Measurements from ENCODE around the gene DVL1. TPM values are rescaled to one million over a fixed set of nuclear protein-coding genes. Genes with fewer than 3 reads are reported as not detected.
A peak's percentile ranks its signal among the peaks of the same experiment; 100 is the strongest.

The DVL1 gene
- total and polyA plus RNA-seq, 12 donors = 64.7 to 153 (median 79.7) TPM

DNA sequence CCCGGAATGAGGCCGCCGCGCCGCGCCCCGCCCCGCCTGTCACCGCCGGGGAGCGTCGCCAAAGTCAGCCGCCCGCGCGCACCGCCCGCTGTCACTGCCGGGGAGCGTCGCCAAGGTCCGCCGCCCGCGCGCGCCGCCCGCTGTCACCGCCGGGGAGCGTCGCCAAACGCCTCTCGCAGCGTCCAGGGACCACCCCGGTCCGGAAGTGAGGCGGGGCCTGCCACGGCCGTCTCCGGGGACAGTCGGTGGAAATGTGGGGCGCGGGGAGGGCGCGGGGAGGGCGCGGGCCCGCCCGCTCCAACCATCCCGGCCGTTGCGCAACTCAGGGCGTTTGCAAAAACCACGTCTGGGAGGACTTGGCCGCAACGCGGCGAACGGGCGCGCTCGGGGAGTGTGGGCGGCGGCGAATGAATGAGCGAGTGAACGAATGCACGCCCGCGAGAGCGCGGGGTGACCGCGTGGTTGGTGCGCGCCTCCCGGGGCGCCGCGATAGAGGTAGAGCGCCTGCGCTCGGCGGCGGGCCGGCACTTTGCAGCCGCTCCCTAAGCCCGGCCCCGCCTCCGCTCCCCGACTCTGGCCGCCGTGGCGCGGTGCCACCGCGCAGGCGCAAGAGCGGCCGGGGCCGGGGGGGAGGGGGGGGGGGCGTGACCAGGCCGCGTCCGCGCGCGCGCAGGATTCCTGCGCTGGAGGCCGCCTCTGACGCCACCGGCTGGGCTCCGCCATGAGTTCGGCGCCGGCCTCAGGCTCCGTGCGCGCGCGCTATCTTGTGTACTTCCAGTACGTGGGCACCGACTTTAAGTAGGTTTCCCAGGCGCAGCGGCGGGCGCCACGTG lies 41.1 kb downstream of the DVL1 start, which contains the start of the genes ACAP3 and PUSL1:
ACAP3 (minus strand) TSS at position 8 of the 833 bp plus-strand sequence. CDS start 115 bp downstream, outside the sequence.
PUSL1 (plus strand) TSS at position 675 of the 833 bp plus-strand sequence; CDS start at position 722, 47 bp downstream.
- peak; percentile 65 to 83 (median 76) for ATAC-seq
- WGBS, 2 donors = 0% methylated on average over 105 to 121 of the region's 131 CpGs

DNA sequence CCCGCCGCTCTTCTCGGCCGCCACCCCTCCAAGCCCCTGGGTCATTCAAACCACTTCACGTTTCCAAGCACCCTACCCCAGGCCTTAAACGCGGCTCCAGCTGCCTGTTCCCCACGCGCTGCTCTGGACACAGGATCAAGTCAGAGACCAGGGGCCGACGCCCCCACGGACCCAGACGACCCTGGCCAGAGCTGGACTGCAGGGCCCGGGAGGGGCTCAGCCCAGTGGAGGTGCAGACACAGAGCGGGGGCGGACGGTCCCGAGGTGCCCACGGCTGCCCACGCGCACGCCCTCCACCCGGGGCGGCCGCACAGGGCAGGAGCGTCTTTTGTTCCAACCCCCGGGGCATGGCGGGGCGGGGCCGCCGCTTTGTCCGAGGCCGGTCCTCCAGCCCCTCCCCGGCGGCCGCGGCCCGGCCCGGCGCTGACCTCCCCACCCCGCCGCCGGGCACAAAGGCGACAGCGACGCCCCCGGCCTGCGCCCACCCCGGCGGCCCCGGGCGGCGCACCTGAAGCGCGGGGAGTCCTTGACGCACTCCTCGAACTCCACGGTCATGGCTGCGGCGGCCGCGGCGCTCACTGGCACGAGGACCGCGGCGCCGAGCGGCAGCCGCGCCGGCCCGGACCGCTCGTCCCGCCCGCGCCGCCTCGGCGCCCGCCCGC lies 41.8 kb downstream of the DVL1 start:
- H3K9me3 ChIP-seq = no peaks in the 10 kb centered on the region
- ATAC-seq = peak in 2 of 8 donors; percentile 0 to 2
- H3K27me3 ChIP-seq = no peaks in the 10 kb centered on the region
- intact Hi-C loops (cut with DNase I) = loop anchor here in 2 of 10 donors (5.0 kb wide), 1 partner anchor 40 kb away; the partner anchor contains the start of gene DVL1 (in 2 of the 2)
- 1% methylated on average over 48 to 83 of the region's 83 CpGs for WGBS, 2 donors
- peaks cover 0 to 28% (median 12%) of the 10 kb centered on the region in 9 donors for H3K36me3 ChIP-seq
- DNase-seq = peak; percentile 48 to 59
- TF ChIP-seq, protein P1, sequence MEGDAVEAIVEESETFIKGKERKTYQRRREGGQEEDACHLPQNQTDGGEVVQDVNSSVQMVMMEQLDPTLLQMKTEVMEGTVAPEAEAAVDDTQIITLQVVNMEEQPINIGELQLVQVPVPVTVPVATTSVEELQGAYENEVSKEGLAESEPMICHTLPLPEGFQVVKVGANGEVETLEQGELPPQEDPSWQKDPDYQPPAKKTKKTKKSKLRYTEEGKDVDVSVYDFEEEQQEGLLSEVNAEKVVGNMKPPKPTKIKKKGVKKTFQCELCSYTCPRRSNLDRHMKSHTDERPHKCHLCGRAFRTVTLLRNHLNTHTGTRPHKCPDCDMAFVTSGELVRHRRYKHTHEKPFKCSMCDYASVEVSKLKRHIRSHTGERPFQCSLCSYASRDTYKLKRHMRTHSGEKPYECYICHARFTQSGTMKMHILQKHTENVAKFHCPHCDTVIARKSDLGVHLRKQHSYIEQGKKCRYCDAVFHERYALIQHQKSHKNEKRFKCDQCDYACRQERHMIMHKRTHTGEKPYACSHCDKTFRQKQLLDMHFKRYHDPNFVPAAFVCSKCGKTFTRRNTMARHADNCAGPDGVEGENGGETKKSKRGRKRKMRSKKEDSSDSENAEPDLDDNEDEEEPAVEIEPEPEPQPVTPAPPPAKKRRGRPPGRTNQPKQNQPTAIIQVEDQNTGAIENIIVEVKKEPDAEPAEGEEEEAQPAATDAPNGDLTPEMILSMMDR (IDR thresholded peaks at IDR 0.05) = no peak
- peak overlapping the region; percentile 47 to 99 (median 82) for H3K4me3 ChIP-seq
- H3K27ac ChIP-seq = peak overlapping the region; percentile 93 to 100 (median 98)
- peaks cover 27 to 54% (median 50%) of the 10 kb centered on the region in 9 donors for H3K4me1 ChIP-seq

More for the DNA sequence above, 41.1 kb downstream of the DVL1 start, which contains the start of the genes ACAP3 and PUSL1:
- H3K36me3 ChIP-seq = peaks cover 0 to 36% (median 18%) of the 10 kb centered on the region in 9 donors
- H3K27ac ChIP-seq = peak within 1 kb of the TSS; percentile 93 to 100 (median 98)
- TF ChIP-seq, protein P1 (IDR thresholded peaks at IDR 0.05) = peak in 5 of 9 donors; percentile 4 to 31 (median 18)
- DNase-seq = peak; percentile 86 to 89
- H3K27me3 ChIP-seq = no peaks in the 10 kb centered on the region
- intact Hi-C loops (cut with DNase I) = loop anchor here in 2 of 10 donors (5.0 kb wide), 1 partner anchor 39 kb away; the partner anchor contains the start of gene DVL1 (in 2 of the 2)
- H3K9me3 ChIP-seq = no peaks in the 10 kb centered on the region
- H3K4me1 ChIP-seq = peaks cover 27 to 54% (median 50%) of the 10 kb centered on the region in 9 donors
- peak within 1 kb of the TSS; percentile 75 to 99 (median 88) for H3K4me3 ChIP-seq

DNA sequence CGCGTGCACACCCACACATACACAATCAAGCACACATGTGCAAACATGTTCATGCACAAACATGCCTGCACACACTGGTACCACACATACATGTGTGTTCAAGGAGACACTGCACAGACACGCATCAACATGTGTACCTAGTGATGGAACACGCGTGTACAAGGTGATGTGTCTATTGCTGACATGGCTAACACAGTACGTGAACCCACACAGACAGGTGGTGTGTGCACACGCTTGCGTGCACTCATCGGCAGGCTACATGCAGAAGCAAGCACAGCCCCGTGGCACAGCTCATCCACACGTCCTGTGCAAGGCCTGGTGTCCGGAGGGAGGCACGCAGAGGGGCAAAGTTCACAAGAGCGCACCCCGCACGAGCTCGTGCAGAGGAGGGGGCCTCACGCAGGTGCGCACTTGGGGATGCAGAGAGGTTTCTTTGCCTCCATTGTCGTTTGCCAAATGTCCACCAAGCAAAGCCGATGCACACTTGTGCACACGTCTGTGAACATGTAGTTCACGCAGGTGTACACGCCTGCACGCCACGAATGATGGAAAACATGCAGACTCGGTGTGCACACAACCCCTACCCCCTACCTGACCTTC lies 42.5 kb downstream of the DVL1 start:
- ATAC-seq (no peak), DNase-seq (no peak)
- peak overlapping the region in 8 of 10 donors; percentile 93 to 100 (median 98) for H3K27ac ChIP-seq
- H3K27me3 ChIP-seq = no peaks in the 10 kb centered on the region
- 34 to 38% methylated on average over 27 of the region's 27 CpGs for WGBS, 2 donors
- TF ChIP-seq, protein P1 (IDR thresholded peaks at IDR 0.05) = no peak
- H3K9me3 ChIP-seq = no peaks in the 10 kb centered on the region
- H3K36me3 ChIP-seq = peaks cover 0 to 22% (median 9%) of the 10 kb centered on the region in 9 donors
- H3K4me3 ChIP-seq = peak overlapping the region; percentile 47 to 99 (median 82)
- H3K4me1 ChIP-seq = peaks cover 27 to 54% (median 50%) of the 10 kb centered on the region in 9 donors
- intact Hi-C loops (cut with DNase I) = loop anchor here in 2 of 10 donors (5.0 kb wide), 1 partner anchor 41 kb away; the partner anchor contains the start of gene DVL1 (in 2 of the 2)
